ENCODE data around the gene DENND5A. TPM values are rescaled to one million over a fixed set of nuclear protein-coding genes. Genes with fewer than 3 reads are reported as not detected.

Gene DENND5A
- polyA plus RNA-seq, 3 donors, result 24.4 to 291 (median 37.5) TPM

DNA sequence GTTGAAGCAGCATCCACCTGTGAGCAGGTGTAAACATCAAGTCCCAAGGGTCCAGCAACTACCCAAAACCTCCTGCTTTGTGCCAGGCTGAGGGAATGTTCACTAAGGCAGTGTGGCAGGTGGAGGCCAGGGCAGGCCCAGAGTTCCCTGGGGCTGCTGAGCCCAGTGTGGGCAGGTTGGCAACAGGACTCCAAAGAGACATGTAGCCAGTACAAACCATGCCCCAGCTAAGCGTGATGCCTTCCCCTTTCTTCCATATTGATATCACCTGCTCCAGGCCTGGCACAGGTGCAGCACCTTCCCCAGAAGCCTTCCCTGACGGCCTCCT, 143.7 kb downstream of the DENND5A start:
- no peak overlapping the region for H3K4me3 Mint-ChIP-seq
- Histone ChIP-seq H3K4me1 (ENCODE audit: control insufficient read depth in 1 of 2, insufficient read depth in 2 of 2, low read length in 2 of 2) (no peaks in the 10 kb centered on the region), H3K4me2 (replicated peaks; ENCODE audit: extremely low read depth, low read length, poor library complexity, severe bottlenecking) (no peak overlapping the region), H2AFZ (ENCODE audit: insufficient read depth, low read depth, low read length, poor library complexity, severe bottlenecking) (no peak overlapping the region), H3K27me3 (ENCODE audit: control insufficient read depth in 2 of 2, insufficient read depth in 2 of 2, low read length in 2 of 2) (no peaks in the 10 kb centered on the region), H3K9me3 (replicated peaks in 1 of 2; ENCODE audit: control insufficient read depth in 1 of 2, insufficient read depth in 1 of 2, low read length in 2 of 2) (no peaks in the 10 kb centered on the region), H3K27ac (ENCODE audit: low read depth in 1 of 2, low read length in 2 of 2) (no peak overlapping the region), H4K20me1 (ENCODE audit: insufficient read depth, low read length) (no peaks in the 10 kb centered on the region), H3K9ac (ENCODE audit: insufficient read depth, low read length, poor library complexity, severe bottlenecking) (no peak overlapping the region), H3K36me3 (replicated peaks in 1 of 2; ENCODE audit: control insufficient read depth in 1 of 2, insufficient read depth in 2 of 2, low read length in 2 of 2) (no peaks in the 10 kb centered on the region), H3K79me2 (ENCODE audit: insufficient read depth, low read length) (no peaks in the 10 kb centered on the region), H3K4me3 (replicated peaks in 1 of 3; ENCODE audit: low read depth in 2 of 3, low read length in 3 of 3) (no peak overlapping the region)
- no peaks in the 10 kb centered on the region for H3K4me1 Mint-ChIP-seq
- peaks cover 0 to 2% (median 1%) of the 10 kb centered on the region in 3 donors for H3K27me3 Mint-ChIP-seq (ENCODE audit: low read depth in 3 of 3)
- DNase-seq, result no peak
- no peaks in the 10 kb centered on the region for H3K36me3 Mint-ChIP-seq
- TF ChIP-seq, protein P1, sequence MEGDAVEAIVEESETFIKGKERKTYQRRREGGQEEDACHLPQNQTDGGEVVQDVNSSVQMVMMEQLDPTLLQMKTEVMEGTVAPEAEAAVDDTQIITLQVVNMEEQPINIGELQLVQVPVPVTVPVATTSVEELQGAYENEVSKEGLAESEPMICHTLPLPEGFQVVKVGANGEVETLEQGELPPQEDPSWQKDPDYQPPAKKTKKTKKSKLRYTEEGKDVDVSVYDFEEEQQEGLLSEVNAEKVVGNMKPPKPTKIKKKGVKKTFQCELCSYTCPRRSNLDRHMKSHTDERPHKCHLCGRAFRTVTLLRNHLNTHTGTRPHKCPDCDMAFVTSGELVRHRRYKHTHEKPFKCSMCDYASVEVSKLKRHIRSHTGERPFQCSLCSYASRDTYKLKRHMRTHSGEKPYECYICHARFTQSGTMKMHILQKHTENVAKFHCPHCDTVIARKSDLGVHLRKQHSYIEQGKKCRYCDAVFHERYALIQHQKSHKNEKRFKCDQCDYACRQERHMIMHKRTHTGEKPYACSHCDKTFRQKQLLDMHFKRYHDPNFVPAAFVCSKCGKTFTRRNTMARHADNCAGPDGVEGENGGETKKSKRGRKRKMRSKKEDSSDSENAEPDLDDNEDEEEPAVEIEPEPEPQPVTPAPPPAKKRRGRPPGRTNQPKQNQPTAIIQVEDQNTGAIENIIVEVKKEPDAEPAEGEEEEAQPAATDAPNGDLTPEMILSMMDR (IDR thresholded peaks at IDR 0.05), result no peak
- H3K9me3 Mint-ChIP-seq, result peaks cover 0 to 4% (median 2%) of the 10 kb centered on the region in 7 donors
- 100% methylated on average over 1 of the region's 2 CpGs for WGBS (ENCODE audit: insufficient coverage)
- H3K27ac Mint-ChIP-seq, result no peak overlapping the region
- intact Hi-C loops (cut with micrococcal nuclease), result no loop called here

DNA sequence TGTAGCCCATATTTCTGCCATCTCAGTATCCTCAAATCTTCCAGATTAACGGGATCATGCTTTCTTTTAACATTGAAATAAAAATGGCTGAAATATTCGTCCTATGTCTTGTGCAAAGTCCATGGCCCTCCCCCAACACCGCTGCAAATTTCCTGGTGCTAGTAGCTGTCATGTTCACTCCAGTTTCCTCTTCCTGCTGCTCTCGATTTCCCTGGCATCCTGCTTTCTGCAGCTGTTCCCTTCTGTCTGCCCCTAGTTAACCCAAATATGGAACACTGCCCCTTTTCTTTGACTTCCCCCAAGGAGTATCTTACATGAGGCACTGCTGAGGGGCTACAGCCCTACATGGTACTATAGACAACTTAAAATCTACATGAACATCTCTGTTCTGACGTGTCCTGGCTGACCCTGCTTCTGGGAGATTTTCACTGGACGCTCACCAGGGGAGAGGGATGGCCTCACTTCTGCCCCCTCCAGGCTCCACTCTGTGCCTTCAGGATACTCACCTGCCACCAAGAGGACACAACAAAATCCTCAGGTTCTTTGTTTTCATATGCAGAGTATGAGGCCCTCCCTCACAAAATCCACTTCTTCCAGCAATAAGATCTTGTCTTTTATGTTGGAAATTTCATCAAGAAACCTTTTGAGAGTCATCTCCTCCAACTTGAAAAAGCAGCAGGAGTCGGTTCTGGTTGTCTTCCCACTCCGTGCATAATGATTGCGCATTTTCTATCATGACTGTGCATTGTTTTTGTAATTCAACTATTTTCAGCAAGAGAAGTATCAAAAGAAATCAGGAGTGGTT, 144.3 kb downstream of the DENND5A start:
- 81% methylated on average over 7 of the region's 9 CpGs for WGBS (ENCODE audit: insufficient coverage)
- Mint-ChIP-seq H3K27me3 (ENCODE audit: low read depth in 3 of 3) (peaks cover 0 to 1% (median 0%) of the 10 kb centered on the region in 3 donors), H3K4me3 (no peak overlapping the region), H3K27ac (no peak overlapping the region), H3K4me1 (no peaks in the 10 kb centered on the region), H3K36me3 (no peaks in the 10 kb centered on the region), H3K9me3 (peaks cover 0 to 4% (median 2%) of the 10 kb centered on the region in 7 donors)
- H3K4me2 ChIP-seq (replicated peaks; ENCODE audit: extremely low read depth, low read length, poor library complexity, severe bottlenecking), result no peak overlapping the region
- H3K27me3 ChIP-seq (ENCODE audit: control insufficient read depth in 2 of 2, insufficient read depth in 2 of 2, low read length in 2 of 2), result no peaks in the 10 kb centered on the region
- no peak overlapping the region for H3K9ac ChIP-seq (ENCODE audit: insufficient read depth, low read length, poor library complexity, severe bottlenecking)
- H3K36me3 ChIP-seq (replicated peaks in 1 of 2; ENCODE audit: control insufficient read depth in 1 of 2, insufficient read depth in 2 of 2, low read length in 2 of 2), result no peaks in the 10 kb centered on the region
- no peaks in the 10 kb centered on the region for H3K79me2 ChIP-seq (ENCODE audit: insufficient read depth, low read length)
- H3K4me1 ChIP-seq (ENCODE audit: control insufficient read depth in 1 of 2, insufficient read depth in 2 of 2, low read length in 2 of 2), result no peaks in the 10 kb centered on the region
- no peak overlapping the region for H3K4me3 ChIP-seq (replicated peaks in 1 of 3; ENCODE audit: low read depth in 2 of 3, low read length in 3 of 3)
- intact Hi-C loops (cut with micrococcal nuclease), result no loop called here
- no peak for DNase-seq
- no peaks in the 10 kb centered on the region for H3K9me3 ChIP-seq (replicated peaks in 1 of 2; ENCODE audit: control insufficient read depth in 1 of 2, insufficient read depth in 1 of 2, low read length in 2 of 2)
- H4K20me1 ChIP-seq (ENCODE audit: insufficient read depth, low read length), result no peaks in the 10 kb centered on the region
- TF ChIP-seq, protein P1 (IDR thresholded peaks at IDR 0.05), result no peak
- no peak overlapping the region for H2AFZ ChIP-seq (ENCODE audit: insufficient read depth, low read depth, low read length, poor library complexity, severe bottlenecking)
- no peak overlapping the region for H3K27ac ChIP-seq (ENCODE audit: low read depth in 1 of 2, low read length in 2 of 2)

Data from CD14-positive monocyte (primary cell).